ENCODE results near the gene POLL. TPM values are rescaled to one million over a fixed set of nuclear protein-coding genes. Genes with fewer than 3 reads are reported as not detected.

The POLL gene
- total RNA-seq, 1 experiment from 2014 or later, result 10.2 TPM

GRCh38 chr10:101573885-101574753 is 13.9 kb downstream of the POLL start:
- no peak for DNase-seq (ENCODE audit: low read depth)

GRCh38 chr10:101572785-101573184 is 15.3 kb downstream of the POLL start:
- DNase-seq (ENCODE audit: low read depth), result no peak

GRCh38 chr10:101572126-101572525 is 15.9 kb downstream of the POLL start:
- no peak for DNase-seq (ENCODE audit: low read depth)

- DNase-seq (ENCODE audit: low read depth), result no peak
Observed at GRCh38 chr10:101571271-101571925, 16.7 kb downstream of the POLL start.

DNA sequence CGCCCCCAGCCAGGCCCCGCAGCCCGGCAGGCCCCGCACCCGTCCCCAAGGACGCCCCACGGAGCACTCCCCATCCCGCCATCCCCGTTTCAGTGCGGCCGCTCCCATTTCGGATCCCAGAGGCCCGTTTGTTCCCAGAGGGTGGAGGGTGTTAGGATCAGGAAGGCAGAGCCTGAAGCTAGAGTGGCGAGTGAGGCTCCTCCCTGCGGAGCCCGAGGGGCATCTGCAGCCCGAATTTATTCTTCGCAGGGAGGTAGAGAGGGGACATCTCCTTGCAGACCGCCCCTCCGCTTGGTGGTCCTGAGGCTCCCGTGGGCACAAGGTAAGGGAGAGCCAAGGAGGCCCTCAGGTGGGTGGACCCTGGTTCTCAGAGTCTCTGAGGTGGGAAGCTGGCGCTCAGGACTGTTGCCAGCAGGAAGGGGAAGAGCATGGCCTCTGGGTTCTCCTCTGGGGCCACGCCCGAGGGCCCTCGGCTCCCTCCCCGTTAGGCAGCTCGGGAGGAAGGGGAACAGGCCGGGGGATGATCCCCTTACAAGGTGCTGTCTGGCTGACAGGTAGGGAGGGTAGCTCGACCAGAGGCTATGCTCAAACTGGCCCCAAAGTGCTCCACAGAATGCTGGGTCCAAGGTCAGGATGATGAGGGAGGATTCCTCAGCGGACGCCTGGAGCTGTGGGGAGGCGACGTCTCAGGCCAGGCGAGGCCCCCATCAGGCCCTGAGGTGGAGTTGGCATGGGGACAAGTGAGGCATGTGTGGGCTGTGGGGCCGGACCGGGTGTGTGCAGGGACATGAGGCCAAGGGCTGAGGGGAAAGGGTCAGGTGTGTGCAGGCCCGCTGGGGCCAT is 17.4 kb downstream of the POLL start:
- DNase-seq (ENCODE audit: low read depth), result no peak

- DNase-seq (ENCODE audit: low read depth), result peak; percentile 34
Observed at GRCh38 chr10:101569622-101570427, 18.2 kb downstream of the POLL start.

DNA sequence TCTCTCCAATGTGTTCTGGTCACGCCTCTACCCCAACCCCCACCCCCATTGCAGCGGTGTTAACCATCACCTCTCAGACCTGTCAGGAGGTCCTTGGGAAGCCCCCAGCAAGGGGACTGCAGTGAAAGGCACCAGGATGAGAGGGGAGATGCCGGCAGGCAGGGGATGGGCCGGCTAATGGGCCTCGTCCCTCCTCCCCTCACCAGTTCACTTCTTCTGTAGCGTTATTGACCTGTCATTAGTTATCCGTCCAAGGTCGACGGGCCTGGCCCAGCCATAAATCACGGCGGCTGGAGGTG is 18.8 kb downstream of the POLL start:
- no peak for DNase-seq (ENCODE audit: low read depth)

GRCh38 chr10:101568054-101568745 is 19.9 kb downstream of the POLL start:
- no peak for DNase-seq (ENCODE audit: low read depth)

DNA sequence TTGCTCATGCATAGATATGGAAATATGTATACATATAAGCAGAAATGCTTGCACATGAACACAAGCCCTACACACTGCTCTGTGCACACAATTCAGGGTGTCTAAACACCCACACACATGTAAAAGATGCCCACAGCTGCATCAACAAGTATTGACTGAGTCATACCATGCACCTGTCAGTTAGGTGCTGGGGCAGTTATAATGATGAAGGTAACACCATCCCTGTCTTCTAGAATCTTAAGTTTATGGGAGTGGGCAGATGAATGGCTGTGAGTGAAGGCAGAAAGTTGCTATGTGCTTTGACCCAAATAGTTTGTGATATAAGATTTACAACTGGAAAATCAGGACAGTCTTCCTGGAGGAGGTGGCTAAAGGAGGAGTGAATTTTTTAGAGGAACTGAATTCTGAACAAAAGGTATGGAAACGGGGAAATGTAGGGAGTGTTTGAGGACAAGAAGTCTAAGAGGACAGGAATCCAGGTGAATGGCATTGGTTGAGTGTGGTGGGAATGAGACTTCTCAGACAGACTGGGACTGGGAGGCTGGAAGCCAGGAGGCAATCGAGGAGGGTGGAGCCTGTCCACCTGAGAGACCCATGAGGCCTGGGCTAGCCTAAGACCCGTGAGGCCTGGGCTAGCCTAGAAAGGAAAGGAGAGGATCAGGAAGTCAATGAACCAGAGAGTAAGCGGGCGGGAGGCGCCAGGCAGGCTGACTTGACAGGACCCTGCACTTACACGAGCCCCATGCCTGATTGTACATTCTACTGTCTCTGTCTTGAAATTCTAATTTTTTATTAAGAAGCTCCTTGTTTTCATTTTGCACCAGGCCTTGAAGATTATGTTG is 20.7 kb downstream of the POLL start:
- DNase-seq (ENCODE audit: low read depth), result peak; percentile 48

- DNase-seq (ENCODE audit: low read depth), result no peak
Observed at GRCh38 chr10:101566333-101567164, 21.5 kb downstream of the POLL start.

GRCh38 chr10:101565936-101566332 is 22.1 kb downstream of the POLL start:
- no peak for DNase-seq (ENCODE audit: low read depth)

GRCh38 chr10:101565370-101565900 is 22.6 kb downstream of the POLL start:
- DNase-seq (ENCODE audit: low read depth), result no peak

DNA sequence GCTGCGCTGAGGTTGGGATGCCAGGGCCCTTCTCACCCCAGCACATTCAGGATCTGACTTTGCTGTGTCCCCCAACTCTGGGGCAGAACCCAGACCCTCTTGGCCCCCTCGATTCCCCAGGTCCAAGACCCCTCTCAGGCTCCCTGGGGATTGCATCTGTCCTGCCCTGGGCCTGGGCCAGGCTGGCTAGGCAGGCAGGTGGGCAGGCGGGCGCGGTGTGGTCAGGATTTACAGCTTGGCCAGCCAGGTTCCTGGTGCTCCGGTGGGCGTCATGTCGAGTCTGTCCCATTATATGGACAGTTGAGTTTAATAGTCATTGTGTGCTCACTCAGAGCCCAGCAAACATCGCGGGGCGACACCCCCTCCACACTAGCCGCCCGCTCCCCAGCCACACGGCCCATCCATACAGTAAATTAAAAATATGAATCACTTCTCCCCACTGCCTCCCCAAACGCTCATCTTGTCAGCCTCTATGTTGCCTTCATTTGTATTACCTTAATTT is 23.5 kb downstream of the POLL start:
- no peak for DNase-seq (ENCODE audit: low read depth)

- no peak for DNase-seq (ENCODE audit: low read depth)
Observed at GRCh38 chr10:101563497-101564040, 24.5 kb downstream of the POLL start.

GRCh38 chr10:101563007-101563406 is 25.1 kb downstream of the POLL start:
- DNase-seq (ENCODE audit: low read depth), result no peak

- no peak for DNase-seq (ENCODE audit: low read depth)
Observed at GRCh38 chr10:101562231-101562630, 25.8 kb downstream of the POLL start.

- DNase-seq (ENCODE audit: low read depth), result no peak
Observed at GRCh38 chr10:101561068-101561915, 26.8 kb downstream of the POLL start.
